GM08714 (cell line): Measurements from ENCODE around the gene DTX3L.

Experiments
- H3K4me3 ChIP-seq: fragments of 200-500 bp; sonication (Bioruptor generic); 2 replicates; pipeline ENCODE4 v1.5.1; 2014; ENCODE audit warnings: mild to moderate bottlenecking, low read length, inconsistent platforms
- ZNF274 ChIP-seq: IDR thresholded peaks from 2 replicates; pipeline ENCODE4 v1.6.1; 2012; ENCODE audit warnings: mild to moderate bottlenecking, low read depth, low read length

Gene DTX3L

DNA sequence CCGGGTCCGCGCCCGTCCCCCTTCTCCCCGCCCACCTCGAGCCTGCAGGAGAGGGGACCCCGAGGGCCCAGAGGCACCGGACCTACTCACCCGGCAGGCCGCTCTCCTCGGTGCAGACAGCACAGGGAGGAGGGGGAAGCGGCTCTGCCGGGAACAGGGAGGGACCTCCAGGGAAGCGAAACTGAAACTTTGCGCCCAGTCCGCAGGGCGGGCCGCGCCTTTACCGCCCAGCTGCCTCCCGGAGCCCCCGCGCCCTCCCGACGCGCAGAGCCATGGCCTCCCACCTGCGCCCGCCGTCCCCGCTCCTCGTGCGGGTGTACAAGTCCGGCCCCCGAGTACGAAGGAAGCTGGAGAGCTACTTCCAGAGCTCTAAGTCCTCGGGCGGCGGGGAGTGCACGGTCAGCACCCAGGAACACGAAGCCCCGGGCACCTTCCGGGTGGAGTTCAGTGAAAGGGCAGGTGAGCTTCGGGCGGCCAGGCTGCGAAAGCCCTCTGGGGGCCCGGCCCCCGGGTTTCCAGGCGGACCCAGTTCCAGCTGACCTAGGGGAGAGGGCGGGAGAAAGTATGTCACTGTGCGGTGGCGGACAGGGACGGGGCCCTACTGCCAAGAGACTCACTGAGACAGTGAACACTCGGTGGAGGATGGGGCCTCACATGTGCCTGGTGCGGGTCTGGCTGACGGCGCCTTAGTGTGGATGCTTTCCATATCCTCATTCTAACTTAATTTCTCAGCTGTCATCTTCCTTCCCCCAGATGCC, at the start of gene DTX3L, which contains the start of gene PARP9:
Gene DTX3L (plus strand): TSS at position 184 of the 758 bp plus-strand sequence. CDS start 89 bp downstream, at position 273.
Gene PARP9 (minus strand): TSS at position 146 of the 758 bp plus-strand sequence. CDS start 4,680 bp downstream, outside the sequence.
- H3K4me3 ChIP-seq: peak within 1 kb of the TSS; percentile 74
- no peak for TF ChIP-seq ZNF274

DNA sequence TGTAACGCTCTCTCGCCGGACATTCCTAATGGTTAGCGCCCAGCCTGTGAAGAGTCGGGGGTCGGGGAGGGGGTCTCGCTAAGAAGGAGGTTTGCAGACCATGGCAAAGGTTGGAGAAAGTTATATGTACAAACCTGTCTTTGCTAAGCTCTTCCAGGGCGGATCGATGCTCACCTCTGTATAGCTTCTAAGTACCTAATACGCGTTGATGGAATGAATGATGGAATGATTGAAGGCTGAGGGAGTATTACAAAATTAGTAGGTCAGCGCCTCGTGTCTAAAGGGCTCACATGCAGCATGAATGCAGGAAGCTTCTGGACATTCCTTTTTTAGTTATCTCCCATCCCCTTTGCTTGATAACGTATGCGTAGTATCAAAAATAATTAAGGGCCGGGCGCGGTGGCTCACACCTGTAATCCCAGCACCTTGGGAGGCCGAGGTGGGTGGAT, 49.1 kb upstream of the DTX3L start:
- H3K4me3 ChIP-seq: peak overlapping the region; percentile 89; the same call in 1 of the 2 replicates
- TF ChIP-seq ZNF274: no peak

DNA sequence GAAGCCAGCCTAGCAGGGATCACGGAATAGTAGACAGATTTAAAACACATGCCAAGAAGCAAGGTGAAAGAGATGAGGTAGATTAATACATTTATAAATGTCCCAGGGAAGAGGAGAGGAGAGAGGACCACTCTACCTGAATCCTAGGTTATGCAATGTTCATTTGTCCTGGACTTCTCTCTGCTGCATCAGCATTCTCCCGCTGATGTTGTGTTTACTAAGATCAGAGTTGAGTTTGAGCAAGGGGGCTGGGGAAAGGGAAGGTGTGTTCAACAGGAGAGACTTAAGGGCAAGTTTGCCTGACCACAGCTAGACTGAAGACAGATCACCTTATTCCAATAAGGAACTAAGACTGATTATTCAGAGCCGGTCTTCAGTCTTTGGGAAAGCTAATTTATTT, 48.3 kb upstream of the DTX3L start:
- TF ChIP-seq ZNF274: no peak

DNA sequence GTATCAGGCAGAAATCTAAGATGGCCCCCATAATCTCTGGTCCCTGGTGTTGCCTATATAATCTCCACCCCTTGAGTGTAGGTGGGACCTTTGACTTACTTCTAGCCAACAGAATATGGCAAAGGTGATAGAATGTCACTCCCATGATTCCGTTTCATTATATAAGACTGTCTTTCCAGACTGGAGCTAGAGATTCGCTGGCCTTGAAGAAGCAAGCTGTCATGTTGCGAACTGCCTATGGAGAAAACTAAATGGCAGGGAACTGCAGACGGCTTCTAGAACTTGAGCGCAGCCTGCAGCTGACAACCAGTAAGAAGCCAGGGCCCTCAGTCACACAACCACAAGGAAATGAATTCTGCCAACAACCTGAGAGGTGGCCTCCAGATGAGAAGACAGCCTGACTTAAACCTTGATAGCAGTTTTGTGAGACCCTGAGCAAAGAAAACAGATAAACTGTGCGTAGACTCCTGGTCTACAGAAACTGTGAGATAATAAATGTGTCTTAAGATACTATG, 47.2 kb upstream of the DTX3L start:
- TF ChIP-seq ZNF274: no peak

More for the DNA sequence above, 48.3 kb upstream of the DTX3L start:
- H3K4me3 ChIP-seq: no peak overlapping the region

DNA sequence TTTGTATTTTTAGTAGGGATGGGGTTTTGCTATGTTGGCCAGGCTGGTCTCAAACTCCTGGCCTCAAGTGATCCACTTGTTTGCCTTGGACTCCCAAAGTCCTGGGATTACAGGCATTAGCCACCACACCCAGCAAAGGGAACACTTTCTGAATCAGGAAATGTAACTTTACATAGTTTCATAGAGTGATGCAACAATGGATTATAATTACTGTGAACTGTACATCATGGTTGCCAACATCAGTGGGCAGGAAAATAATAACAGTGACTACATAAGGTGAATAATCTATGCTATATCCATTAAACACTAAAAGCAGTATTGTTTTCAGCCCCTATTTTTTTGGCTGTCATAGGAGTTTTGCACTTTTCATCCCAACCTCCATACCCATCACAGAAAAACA, 44.4 kb upstream of the DTX3L start:
- TF ChIP-seq ZNF274: no peak
- no peak overlapping the region for H3K4me3 ChIP-seq

More for the DNA sequence above, 47.2 kb upstream of the DTX3L start:
- no peak overlapping the region for H3K4me3 ChIP-seq

DNA sequence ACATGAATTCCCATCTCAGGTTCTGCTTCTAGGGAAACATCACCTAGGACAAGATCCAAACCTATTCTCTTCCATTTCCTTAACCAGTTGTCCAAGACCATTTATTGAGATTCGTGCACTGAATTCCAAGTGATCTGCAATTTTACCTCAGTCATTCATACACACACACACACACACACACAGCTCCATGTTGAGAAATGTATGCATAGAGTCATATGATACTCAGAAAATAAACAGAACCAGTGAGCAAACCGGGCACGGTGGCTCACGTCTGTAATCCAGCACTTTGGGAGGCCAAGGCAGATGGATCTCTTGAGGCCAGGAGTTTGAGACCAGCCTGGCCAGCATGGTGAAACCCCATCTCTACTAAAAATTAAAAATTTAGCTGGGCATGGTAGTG, 43.3 kb upstream of the DTX3L start:
- H3K4me3 ChIP-seq: no peak overlapping the region
- TF ChIP-seq ZNF274: no peak

DNA sequence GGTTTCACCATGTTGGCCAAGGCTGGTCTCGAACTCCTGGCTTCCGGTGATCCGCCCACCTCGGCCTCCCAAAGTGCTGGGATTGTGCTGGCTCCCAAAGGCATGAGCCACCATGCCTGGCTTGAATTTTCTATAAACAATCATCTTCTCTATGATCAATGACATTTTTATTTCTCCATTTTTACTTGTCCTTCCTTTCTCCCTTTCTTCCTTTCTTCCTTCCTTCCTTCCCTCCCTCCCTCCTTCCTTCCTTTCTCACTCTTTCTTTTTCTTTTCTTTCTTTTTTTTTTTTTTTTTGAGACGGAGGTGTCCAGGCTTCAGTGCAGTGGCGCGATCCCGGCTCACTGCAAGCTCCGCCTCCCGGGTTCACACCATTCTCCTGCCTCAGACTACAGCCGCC, 40.8 kb upstream of the DTX3L start:
- TF ChIP-seq ZNF274: no peak

DNA sequence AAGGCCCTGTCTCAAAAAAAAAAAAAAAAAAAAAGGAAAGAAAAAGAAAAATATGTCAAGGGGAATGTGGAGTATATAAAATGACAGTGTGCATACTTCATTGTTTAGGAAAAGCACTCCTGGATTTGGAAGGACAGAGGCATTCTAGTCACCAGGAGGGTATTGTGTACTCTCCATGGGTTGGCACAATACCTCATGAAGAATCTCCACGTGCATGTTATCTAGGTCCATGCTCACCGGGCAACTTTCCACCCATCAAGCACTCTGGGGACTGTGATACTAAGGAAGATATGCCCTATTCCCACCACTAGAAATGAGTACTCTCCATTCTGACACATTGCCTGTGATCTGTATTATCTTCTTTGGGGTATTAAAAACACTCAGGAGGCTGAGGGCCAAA, 34.0 kb upstream of the DTX3L start:
- no peak overlapping the region for H3K4me3 ChIP-seq

More for the DNA sequence above, 40.8 kb upstream of the DTX3L start:
- H3K4me3 ChIP-seq: no peak overlapping the region

DNA sequence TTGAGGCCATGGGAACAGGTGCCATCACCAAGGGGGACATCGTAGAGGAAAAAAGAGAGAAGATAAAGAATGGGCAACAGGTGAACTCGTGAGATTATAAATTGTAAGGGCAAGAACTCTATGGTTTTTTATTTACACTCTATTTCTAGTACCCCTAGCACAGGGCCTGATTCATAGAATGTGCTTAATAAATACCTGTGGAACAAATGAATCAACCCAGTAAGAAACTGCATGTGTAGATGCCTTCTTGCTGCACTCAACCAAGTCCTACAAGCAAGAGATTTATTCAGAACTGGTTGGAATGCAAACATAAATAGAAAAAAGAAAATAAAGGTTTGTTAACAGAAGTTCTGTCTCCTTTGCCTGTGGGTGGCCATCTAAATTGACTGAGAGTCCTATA, 30.7 kb upstream of the DTX3L start:
- no peak for TF ChIP-seq ZNF274
- no peak overlapping the region for H3K4me3 ChIP-seq

More for the DNA sequence above, 34.0 kb upstream of the DTX3L start:
- TF ChIP-seq ZNF274: no peak

DNA sequence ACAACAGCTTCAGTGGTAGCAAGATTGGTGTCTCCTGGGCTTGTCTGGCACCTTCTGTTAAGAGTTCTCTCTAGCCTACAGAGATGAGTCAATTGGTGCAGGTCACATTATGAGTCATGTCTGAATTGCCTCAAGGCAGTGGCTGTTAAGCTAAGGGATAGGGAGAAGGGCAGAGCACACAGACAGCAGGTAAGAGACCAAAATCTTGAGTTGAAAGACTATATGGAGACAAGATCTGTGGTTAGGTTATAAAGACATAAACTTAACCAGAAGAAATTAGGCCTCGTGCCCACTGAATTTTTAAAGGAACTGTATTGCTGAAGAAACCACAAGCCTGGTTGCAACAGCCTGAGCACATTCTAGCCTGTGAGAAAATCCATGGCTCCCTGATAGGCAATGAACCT, 30.2 kb upstream of the DTX3L start:
- TF ChIP-seq ZNF274: no peak
- no peak overlapping the region for H3K4me3 ChIP-seq

DNA sequence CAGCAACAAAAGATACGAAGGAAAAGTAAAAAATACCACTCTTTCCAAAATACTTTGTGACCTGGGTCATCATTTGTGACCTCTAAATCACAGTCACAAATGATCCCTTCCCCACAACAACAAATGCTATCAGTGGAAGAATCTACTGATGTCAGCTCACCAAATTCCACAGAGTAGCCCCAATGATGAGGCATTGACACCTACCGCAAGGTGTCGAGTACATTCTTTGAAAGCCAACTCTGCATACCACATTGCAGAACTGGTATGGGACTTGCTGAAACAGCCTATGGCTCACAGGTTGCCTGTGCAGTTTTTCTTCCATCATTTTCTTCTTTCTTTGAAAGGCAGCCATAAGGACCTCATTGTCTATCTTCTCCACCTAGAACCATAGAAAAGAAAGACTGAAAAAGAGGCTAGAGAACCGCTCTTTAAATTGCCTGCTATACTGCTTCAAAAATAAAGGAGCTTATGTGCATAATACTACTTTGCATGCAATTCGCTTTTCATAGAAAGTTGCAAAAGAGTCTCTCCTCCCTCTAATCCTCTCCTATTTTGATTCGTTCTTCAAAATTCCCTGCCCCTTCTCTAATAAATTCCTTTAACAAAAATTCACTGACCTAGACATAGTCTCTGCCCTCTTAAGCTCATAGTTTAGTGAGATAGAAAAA, 28.0 kb upstream of the DTX3L start:
- H3K4me3 ChIP-seq: no peak overlapping the region
- no peak for TF ChIP-seq ZNF274

DNA sequence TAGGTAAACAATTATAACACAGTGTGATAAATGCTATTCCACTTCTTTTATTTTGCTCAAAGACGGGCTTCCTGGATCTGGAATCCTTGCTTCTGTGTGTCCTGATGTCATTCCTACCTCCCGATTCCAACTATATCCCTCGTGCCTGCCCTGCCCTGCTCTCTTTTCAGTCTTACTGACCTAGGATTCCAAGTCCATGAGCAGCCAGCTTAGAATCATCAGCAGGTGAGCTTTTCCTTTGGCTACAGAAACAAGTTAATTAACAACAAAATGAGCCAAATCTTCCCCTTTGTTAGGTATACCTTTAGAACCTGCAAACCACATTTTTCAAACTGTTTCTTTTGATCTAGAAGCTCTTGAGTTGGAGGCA, 27.5 kb upstream of the DTX3L start:
- H3K4me3 ChIP-seq: no peak overlapping the region
- TF ChIP-seq ZNF274: no peak

DNA sequence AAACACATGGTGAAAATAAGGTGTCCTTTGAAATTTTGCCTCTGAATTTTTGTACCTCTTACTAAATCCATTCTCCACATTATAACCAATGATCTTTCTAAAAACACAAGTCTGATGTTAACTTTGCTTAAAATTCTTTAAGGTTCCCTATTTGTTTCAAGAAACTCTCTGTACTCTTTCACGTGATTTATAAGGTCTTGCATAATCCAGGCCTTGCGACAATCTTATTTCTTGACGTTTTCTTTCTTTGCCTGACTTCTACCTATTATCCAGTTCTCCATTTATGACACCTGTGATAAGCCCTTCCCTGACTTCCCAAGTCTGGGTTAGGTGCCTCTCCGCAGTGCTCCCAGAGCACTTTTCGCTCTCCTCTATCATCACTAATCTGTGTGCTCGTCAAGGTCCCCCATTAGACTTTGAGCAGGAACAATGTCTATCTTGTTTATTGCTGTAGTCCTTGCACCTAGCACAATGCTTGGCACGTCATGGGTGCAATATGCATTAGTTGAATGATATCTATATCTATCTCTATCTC, 25.1 kb upstream of the DTX3L start:
- no peak overlapping the region for H3K4me3 ChIP-seq
- no peak for TF ChIP-seq ZNF274

DNA sequence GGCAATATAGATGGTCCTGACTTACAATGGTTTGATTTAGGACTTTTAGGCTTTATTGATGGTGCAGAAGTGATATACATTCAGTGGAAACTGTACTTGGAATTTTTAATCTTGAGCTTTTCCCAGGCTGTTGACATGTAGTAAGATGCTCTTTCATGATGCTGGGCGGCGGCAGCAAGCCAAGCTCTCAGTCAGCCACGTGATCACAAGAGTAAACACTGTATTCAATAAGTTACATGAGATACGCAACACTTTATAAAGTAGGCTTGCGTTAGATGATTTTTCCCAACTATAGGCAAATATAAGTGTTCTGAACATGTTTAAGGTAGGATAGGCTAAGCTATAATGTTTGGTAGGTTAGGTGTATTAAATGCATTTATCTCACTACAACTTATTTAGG, 18.0 kb upstream of the DTX3L start:
- H3K4me3 ChIP-seq: no peak overlapping the region
- TF ChIP-seq ZNF274: no peak
